Dermis microvascular lymphatic vessel endothelial cell (primary cell): Measurements from ENCODE around the gene NUDT9. TPM values are rescaled to one million over a fixed set of nuclear protein-coding genes. Genes with fewer than 3 reads are reported as not detected.
A peak's percentile ranks its signal among the peaks of the same experiment; 100 is the strongest.
"Not testable (repeated sequence)": the region's sequence is repeated elsewhere in the genome, so short reads cannot be mapped to it uniquely, and the experiment has no call there.

ENCODE experiments used
- DNase-seq, 2 donors: peaks; one replicate each; pipeline versions ENCODE4 v3.0.0 to v3.0.0-alpha.2; 2010; ENCODE audit warnings: low read depth in 2 of 2
- total RNA-seq: library from RNA; depleted of rRNA; stranded (reverse); fragments of >200 nt; gene quantifications from 2 replicates; pipeline ENCODE4 v1.2.1, GENCODE V29; 2014

Gene NUDT9
- total RNA-seq, 1 donor from 2014 or later = 11.2 TPM

- DNase-seq = no peak
Observed at GRCh38 chr4:87458913-87459312, 36.5 kb downstream of the NUDT9 start.

DNA sequence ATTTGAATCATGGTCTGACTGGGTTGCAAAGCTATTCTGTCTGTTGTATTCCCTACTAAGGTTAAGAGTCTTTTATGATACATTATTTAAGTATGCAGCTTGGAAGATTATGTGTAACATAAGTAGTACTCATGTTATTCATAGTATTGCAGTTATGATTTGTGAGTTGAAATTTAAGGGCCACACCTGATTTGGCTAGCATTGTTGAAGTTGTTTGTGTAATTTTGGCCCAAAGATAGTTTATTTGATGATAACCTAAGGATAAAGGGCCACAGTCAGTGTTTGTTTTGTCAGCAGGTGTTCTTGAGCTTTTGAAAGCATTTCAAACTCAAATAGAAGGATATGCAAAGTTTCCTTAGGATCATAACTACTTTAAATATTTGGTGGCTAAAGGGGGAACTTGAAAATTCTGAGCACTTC, 38.9 kb downstream of the NUDT9 start:
- DNase-seq = no peak

DNA sequence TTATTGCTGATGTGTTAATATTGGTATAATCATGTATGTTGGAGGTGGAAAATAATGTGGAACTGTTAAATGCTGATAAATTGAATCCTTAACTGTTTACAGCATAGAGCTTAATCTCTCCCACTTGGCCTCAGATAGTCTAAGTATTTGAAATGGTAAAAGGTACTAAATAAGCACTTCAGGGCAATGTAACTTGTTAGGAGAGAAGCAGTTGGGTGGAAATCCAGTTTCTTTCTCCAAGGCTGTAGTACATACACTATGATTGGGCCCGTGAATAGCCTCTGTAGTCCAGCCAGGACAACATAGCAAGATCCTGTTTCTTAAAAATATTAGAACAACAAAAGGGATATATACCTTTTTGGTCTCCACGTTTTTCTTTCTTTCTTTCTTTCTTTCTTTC, 39.7 kb downstream of the NUDT9 start:
- DNase-seq = no peak

- peak; percentile 58 for DNase-seq
Observed at GRCh38 chr4:87465739-87466366, 43.5 kb downstream of the NUDT9 start.

- DNase-seq = no peak
Observed at GRCh38 chr4:87469390-87469789, 47.0 kb downstream of the NUDT9 start.

GRCh38 chr4:87476934-87477333, 54.6 kb downstream of the NUDT9 start:
- no peak for DNase-seq

GRCh38 chr4:87478732-87479250, 56.4 kb downstream of the NUDT9 start:
- no peak for DNase-seq

GRCh38 chr4:87481377-87481776, 59.0 kb downstream of the NUDT9 start:
- no peak for DNase-seq

DNA sequence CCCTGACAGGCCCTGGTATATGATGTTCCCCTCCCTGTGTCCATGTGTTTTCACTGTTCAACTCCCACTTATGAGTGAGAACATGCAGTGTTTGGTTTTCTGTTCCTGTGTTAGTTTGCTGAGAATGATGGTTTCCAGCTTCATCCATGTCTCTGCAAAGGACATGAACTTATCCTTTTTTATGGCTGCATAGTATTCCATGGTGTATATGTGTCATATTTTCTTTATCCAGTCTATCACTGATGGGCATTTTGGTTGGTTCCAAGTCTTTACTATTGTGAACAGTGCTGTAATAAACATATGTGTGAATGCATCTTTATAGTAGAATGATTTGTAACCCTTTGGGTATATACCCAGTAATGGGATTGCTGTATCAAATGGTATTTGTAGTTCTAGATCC, 60.9 kb downstream of the NUDT9 start:
- not testable (repeated sequence) for DNase-seq

DNA sequence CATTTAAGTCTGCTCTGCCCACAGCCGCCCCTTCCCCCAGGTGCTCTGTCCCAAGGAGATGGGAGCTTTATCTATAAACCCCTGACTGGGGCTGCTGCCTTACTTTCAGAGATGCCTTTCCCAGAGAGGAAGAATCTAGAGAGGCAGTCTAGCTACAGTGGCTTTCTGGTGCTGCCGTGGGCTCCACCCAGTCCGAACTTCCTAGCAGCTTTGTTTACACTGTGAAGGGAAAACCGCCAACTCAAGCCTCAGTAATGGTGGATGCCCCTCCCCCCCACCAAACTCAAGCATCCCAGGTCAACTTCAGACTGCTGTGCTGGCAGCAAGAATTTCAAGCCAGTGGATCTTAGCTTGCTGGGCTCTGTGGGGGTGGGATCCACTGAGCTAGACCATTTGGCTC, 66.3 kb downstream of the NUDT9 start:
- not testable (repeated sequence) for DNase-seq

GRCh38 chr4:87489678-87490077, 67.3 kb downstream of the NUDT9 start:
- peak; percentile 45 to 52 for DNase-seq

DNA sequence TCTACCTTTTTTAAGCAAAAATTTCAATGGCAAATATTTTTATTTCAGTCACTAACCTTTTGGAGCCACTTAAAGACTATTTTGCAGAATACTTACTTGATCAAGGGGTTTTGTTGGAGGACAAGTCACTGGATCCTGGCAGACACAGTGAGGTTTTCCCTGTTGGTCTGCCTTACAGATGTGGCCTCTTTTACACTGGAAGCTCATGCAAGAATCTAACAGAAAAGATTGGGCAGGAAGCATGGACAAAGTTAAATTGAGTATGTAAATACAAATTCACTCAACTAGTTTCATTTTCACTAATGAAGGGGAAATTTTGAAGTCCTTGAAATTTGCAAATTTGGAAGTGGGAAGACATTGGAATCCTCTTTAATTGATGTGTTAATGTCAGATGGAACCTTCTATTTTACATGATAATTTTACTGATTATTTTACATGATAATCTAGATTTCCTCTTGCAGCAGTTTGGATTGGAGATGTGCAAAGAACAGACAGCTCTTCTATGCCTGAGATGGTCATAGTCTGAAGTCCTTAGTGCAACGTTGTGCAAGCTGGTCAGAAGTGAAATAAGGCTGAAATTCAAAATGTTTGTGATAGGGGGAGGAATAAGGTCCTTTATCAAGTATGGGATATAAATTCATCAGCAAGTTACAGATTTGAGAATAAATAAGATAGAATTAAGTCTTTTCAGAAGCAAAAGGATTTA, 68.4 kb downstream of the NUDT9 start:
- DNase-seq = no peak

DNA sequence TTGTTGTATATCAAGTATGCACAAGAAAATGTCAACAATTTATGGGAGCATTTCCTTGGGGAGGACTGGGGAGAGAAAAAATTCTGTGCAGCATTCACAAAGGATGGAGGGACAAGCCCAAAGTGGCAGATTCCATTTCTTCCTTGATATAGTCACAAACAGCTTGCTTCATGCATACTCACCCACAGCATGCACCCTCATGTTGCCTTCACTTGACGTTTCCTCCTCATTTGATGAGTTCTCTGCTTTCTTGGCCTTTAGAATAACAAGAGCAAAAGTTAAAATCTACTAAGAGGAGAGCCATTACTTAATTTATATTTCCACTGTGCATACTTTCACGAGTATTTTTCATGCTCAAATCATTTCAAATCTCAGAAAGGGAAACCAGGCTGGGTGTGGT, 69.1 kb downstream of the NUDT9 start:
- no peak for DNase-seq

DNA sequence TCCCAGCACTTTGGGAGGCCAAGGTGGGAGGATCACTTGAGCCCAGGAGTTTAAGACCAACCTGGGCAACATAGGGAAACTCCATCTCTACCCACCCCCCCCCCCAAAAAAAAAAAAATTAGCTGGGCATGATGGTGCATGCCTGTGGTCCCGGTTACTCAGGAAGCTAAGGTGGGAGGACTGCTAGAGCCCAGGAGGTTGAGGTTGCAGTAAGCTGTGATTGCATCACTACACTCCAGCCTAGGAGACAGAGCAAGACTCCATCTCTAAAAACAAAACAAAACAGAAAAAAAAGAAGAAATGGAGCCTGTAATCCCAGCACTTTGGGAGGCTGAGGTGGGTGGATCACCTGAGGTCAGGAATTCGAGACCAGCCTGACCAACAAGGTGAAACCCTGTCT, 69.5 kb downstream of the NUDT9 start:
- not testable (repeated sequence) for DNase-seq

DNA sequence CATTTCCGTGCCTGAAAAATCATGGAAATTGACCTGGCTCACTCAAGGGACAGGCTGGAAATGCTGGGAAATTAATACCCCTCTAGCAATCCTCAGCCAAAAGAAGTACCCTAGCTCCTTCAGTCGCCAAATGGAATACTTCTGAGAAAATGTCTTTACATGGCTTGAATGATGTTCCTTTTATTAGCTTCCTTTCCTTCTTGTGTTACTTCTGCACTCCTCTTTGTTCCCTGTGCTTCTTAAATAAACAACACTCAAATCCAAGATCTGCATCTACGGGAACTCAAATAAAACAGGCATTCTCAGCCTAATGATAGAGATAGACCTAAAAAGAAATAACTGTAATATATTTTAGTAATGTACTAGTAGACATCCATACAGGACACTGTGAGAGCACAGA, 70.7 kb downstream of the NUDT9 start:
- DNase-seq = no peak

- no peak for DNase-seq
Observed at GRCh38 chr4:87497159-87497558, 74.8 kb downstream of the NUDT9 start.

- DNase-seq = no peak
Observed at GRCh38 chr4:87497578-87497977, 75.2 kb downstream of the NUDT9 start.

GRCh38 chr4:87498446-87498900, 76.1 kb downstream of the NUDT9 start:
- no peak for DNase-seq

GRCh38 chr4:87499403-87500091, 77.2 kb downstream of the NUDT9 start:
- DNase-seq = no peak

DNA sequence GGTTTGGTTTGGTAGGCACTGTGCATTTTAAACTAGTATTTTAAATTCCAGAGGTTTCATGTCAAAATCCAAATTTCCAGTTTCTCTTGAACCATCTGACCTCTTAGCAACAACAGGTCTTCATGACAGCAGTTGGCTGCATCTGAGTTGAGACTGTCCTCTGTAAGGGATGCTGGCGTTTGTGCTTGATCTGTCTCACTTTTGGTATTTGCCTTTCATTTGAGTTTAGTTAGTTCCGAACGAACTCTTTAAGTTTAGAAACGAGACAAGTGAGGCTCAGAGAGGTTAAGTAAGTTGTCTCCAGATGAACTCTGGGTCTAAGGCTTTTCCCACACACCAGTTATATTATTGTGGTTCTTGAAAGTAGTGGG, 77.7 kb downstream of the NUDT9 start:
- DNase-seq = no peak

- DNase-seq = peak; percentile 69 to 75
Observed at GRCh38 chr4:87502580-87503238, 80.3 kb downstream of the NUDT9 start.

DNA sequence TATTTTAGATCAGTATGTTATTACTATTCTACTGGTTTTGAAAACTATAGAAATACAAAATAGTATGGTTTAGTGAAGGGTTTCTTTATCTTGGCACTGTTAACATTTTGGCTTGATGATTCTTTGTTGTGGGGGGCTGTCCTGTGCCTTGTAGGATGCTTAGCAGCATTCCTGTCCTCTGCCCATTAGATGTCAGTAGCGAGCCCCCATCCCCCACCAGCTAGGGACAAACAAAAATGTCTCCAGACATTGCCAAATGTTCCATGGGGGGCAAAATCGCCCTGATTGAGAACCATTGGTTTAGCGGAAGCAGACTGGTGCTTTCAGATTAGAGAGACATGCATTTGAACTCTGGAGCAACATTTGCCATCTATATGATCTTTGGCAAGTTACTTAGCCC, 83.5 kb downstream of the NUDT9 start:
- DNase-seq = no peak
